GM23338 (cell line): ENCODE data around the gene MYBPC2. TPM values are rescaled to one million over a fixed set of nuclear protein-coding genes. Genes with fewer than 3 reads are reported as not detected.

Experiments
- ATAC-seq: fragments of 200-7000 bp; cut with Tn5 transposase; 3 replicates; pipeline ENCODE4 v1.9.1; 2020
- DNase-seq: peaks from one replicate; pipeline ENCODE4 v3.0.0-alpha.2; 2015; ENCODE audit warnings: low spot score
- H2AFZ ChIP-seq: fragments of 200-600 bp; sonication (generic); 2 replicates; pipeline ENCODE4 v1.8.0; 2016; ENCODE audit warnings: antibody characterized with exemption, mild to moderate bottlenecking, moderate library complexity
- H3F3A ChIP-seq: fragments of 200-600 bp; sonication (generic); replicated peaks from 2 replicates; pipeline ENCODE4 v1.8.0; 2017; ENCODE audit warnings: antibody characterized with exemption, mixed run types, low read depth
- H3K27ac ChIP-seq: fragments of 200-600 bp; sonication (generic); 2 replicates; pipeline ENCODE4 v1.6.1; 2016; ENCODE audit warnings: low read depth
- H3K27me3 ChIP-seq: fragments of 200-600 bp; sonication (generic); 2 replicates; pipeline ENCODE4 v1.8.0; 2016; ENCODE audit warnings: mild to moderate bottlenecking, mixed run types, moderate library complexity; ENCODE audit not compliant: insufficient read depth
- H3K36me3 ChIP-seq: fragments of 200-600 bp; sonication (generic); 2 replicates; pipeline ENCODE4 v1.8.0; 2016; ENCODE audit warnings: mild to moderate bottlenecking; ENCODE audit not compliant: insufficient read depth
- H3K4me1 ChIP-seq: fragments of 200-600 bp; sonication (generic); 2 replicates; pipeline ENCODE4 v1.8.0; 2016; ENCODE audit warnings: mild to moderate bottlenecking, moderate library complexity; ENCODE audit not compliant: insufficient read depth
- H3K4me2 ChIP-seq: fragments of 200-600 bp; sonication (generic); 2 replicates; pipeline ENCODE4 v1.7.1; 2017; ENCODE audit warnings: mixed run types
- H3K4me3 ChIP-seq: fragments of 200-600 bp; sonication (generic); 2 replicates; pipeline ENCODE4 v1.6.1; 2016; ENCODE audit warnings: mixed run types
- H3K79me2 ChIP-seq: fragments of 200-600 bp; sonication (generic); replicated peaks from 2 replicates; pipeline ENCODE4 v1.8.0; 2017; ENCODE audit warnings: mild to moderate bottlenecking; ENCODE audit not compliant: insufficient read depth
- H3K9me2 ChIP-seq: fragments of 200-600 bp; sonication (generic); 2 replicates; pipeline ENCODE4 v1.8.0; 2017; ENCODE audit not compliant: insufficient read depth
- H4K20me1 ChIP-seq: fragments of 200-600 bp; sonication (generic); replicated peaks from 2 replicates; pipeline ENCODE4 v1.8.0; 2017; ENCODE audit warnings: mild to moderate bottlenecking; ENCODE audit not compliant: insufficient read depth
- H3K27ac Mint-ChIP-seq: 2 replicates; pipeline ENCODE4 v1.8.0; 2020; ENCODE audit warnings: inconsistent platforms, mild to moderate bottlenecking, moderate library complexity, mixed read lengths
- H3K27me3 Mint-ChIP-seq: 3 replicates; pipeline ENCODE4 v1.8.0; 2022; ENCODE audit warnings: low read depth, mild to moderate bottlenecking, moderate library complexity, mixed read lengths, inconsistent platforms; ENCODE audit not compliant: insufficient read depth, poor library complexity
- H3K36me3 Mint-ChIP-seq: 3 replicates; pipeline ENCODE4 v1.8.0; 2021; ENCODE audit warnings: low read depth, mild to moderate bottlenecking, inconsistent platforms, moderate library complexity, mixed read lengths
- H3K4me1 Mint-ChIP-seq: 3 replicates; pipeline ENCODE4 v1.8.0; 2020; ENCODE audit warnings: mild to moderate bottlenecking, inconsistent platforms, mixed read lengths
- H3K4me3 Mint-ChIP-seq: 3 replicates; pipeline ENCODE4 v1.8.0; 2021; ENCODE audit warnings: moderate library complexity, mild to moderate bottlenecking, inconsistent platforms, mixed read lengths
- H3K9me3 Mint-ChIP-seq: 3 replicates; pipeline ENCODE4 v1.8.0; 2020; ENCODE audit warnings: moderate library complexity, mild to moderate bottlenecking, inconsistent platforms, mixed read lengths
- CREB1 ChIP-seq: fragments of 250-450 bp; sonication (Bioruptor Pico); IDR thresholded peaks from 2 replicates; pipeline ENCODE4 v1.5.0; 2020; ENCODE audit warnings: low read depth, mild to moderate bottlenecking, moderate library complexity
- EZH2 ChIP-seq: fragments of 200-600 bp; sonication (generic); IDR thresholded peaks from one replicate; pipeline ENCODE4 v1.8.0; 2017; ENCODE audit warnings: antibody characterized with exemption, mild to moderate bottlenecking, low read depth; ENCODE audit not compliant: unreplicated experiment
- EZH2phosphoT487 ChIP-seq: fragments of 200-600 bp; sonication (generic); IDR thresholded peaks from one replicate; pipeline ENCODE4 v1.8.1; 2018; ENCODE audit warnings: antibody characterized with exemption; ENCODE audit not compliant: unreplicated experiment
- JUNB ChIP-seq: IDR thresholded peaks from one replicate; pipeline ENCODE4 v1.6.1; 2016; ENCODE audit warnings: antibody characterized with exemption; ENCODE audit not compliant: unreplicated experiment
- NANOG ChIP-seq: IDR thresholded peaks from 2 replicates; pipeline ENCODE4 v1.6.1; 2016; ENCODE audit warnings: antibody characterized with exemption, borderline replicate concordance
- POLR2AphosphoS5 ChIP-seq: IDR thresholded peaks from 2 replicates; pipeline ENCODE4 v1.6.1; 2016; ENCODE audit warnings: antibody characterized with exemption, low read depth
- REST ChIP-seq: IDR thresholded peaks from one replicate; pipeline ENCODE4 v1.6.1; 2018; ENCODE audit warnings: antibody characterized with exemption; ENCODE audit not compliant: unreplicated experiment
- STAT1 ChIP-seq: IDR thresholded peaks from one replicate; pipeline ENCODE4 v1.6.1; 2016; ENCODE audit warnings: antibody characterized with exemption; ENCODE audit not compliant: unreplicated experiment
- ZNF114 ChIP-seq: fragments of 250-450 bp; sonication (Bioruptor Pico); IDR thresholded peaks from 2 replicates; pipeline ENCODE4 v1.5.0; 2020; ENCODE audit warnings: mild to moderate bottlenecking, moderate library complexity
- ZNF331 ChIP-seq: fragments of 250-450 bp; sonication (Bioruptor Pico); IDR thresholded peaks from 2 replicates; pipeline ENCODE4 v1.5.0; 2020; ENCODE audit warnings: low read depth, mild to moderate bottlenecking, moderate library complexity
- ZNF462 ChIP-seq: fragments of 250-450 bp; sonication (Bioruptor Pico); IDR thresholded peaks from 2 replicates; pipeline ENCODE4 v1.5.0; 2020; ENCODE audit warnings: mild to moderate bottlenecking, moderate library complexity
- polyA plus RNA-seq: library from polyadenylated mRNA; unstranded; fragments of >200 nt; fragmentation: Nextera tagmentation; extraction: Ambion mirVana; gene quantifications from 2 replicates; pipeline ENCODE4 v1.2.1, GENCODE V29; 2016
- total RNA-seq: library from RNA; depleted of rRNA; stranded (reverse); fragments of >200 nt; shearing (Covaris generic); gene quantifications from 2 replicates; pipeline ENCODE4 v1.2.3, GENCODE V29; 2014
- TF ChIP-seq, protein P1 (sequence below), 2 experiments: fragments of 200-600 bp in 1 of 2; sonication (generic) in 1 of 2; conservative IDR thresholded peaks; 2 replicates each; pipeline versions ENCODE4 v1.5.1 to v1.6.1; 2016 to 2017; ENCODE audit warnings: antibody characterized with exemption in 2 of 2, low read depth in 2 of 2, mild to moderate bottlenecking in 2 of 2, moderate library complexity in 1 of 2

Gene MYBPC2
- total and polyA plus RNA-seq, 2 experiments from 2014 or later: 4.2 to 5.9 TPM

DNA sequence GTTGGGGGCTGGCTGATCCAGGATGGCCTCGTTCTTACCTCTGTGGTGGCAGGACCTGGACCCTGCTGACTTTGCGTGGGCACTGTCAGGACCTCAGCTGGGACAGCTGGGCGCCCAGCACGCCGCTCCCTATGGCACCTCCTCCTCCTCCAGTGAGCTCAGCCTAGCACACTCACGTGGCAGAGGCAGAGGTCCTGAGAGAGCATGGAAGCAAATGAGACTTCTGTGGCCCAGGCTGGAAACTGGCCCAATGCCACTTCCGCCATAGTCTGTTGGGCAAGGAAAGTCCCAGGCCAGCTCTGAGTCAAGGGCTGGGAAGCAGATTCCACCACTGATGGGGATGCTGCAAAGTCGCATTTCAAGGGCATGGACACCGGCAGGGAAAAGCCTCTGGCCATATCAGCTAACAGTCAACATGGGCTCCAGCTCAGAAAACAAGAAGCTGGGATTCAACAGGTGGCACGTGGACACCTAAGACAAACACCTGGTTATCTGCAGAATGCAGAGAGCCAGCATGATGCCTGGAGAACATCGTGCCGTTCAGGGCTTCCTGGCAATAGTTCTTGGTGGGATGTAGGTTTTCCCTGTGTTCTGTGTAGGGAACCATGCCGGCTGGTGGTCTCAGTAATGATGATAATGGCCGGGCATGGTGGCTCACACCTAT, 16.7 kb downstream of the MYBPC2 start:
- peaks cover 2% of the 10 kb centered on the region for H3K27me3 Mint-ChIP-seq
- H3K9me3 Mint-ChIP-seq: peaks cover 95% of the 10 kb centered on the region
- no peaks in the 10 kb centered on the region for H3K4me1 Mint-ChIP-seq
- TF ChIP-seq REST: no peak
- TF ChIP-seq NANOG: no peak
- TF ChIP-seq EZH2: no peak
- no peak for TF ChIP-seq JUNB
- TF ChIP-seq POLR2AphosphoS5: no peak
- TF ChIP-seq CREB1 (CRISPR knock-in tag): no peak
- no peak for TF ChIP-seq STAT1
- no peak for TF ChIP-seq ZNF331
- TF ChIP-seq ZNF114 (CRISPR knock-in tag): no peak
- TF ChIP-seq ZNF462: no peak
- TF ChIP-seq, protein P1, sequence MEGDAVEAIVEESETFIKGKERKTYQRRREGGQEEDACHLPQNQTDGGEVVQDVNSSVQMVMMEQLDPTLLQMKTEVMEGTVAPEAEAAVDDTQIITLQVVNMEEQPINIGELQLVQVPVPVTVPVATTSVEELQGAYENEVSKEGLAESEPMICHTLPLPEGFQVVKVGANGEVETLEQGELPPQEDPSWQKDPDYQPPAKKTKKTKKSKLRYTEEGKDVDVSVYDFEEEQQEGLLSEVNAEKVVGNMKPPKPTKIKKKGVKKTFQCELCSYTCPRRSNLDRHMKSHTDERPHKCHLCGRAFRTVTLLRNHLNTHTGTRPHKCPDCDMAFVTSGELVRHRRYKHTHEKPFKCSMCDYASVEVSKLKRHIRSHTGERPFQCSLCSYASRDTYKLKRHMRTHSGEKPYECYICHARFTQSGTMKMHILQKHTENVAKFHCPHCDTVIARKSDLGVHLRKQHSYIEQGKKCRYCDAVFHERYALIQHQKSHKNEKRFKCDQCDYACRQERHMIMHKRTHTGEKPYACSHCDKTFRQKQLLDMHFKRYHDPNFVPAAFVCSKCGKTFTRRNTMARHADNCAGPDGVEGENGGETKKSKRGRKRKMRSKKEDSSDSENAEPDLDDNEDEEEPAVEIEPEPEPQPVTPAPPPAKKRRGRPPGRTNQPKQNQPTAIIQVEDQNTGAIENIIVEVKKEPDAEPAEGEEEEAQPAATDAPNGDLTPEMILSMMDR (conservative IDR thresholded peaks at IDR 0.05; ENCODE audit: low read depth in 2 of 2): no peak
- no peak for TF ChIP-seq EZH2phosphoT487
- no peak overlapping the region for H3K27ac Mint-ChIP-seq
- H3K36me3 Mint-ChIP-seq: peaks cover 52% of the 10 kb centered on the region
- DNase-seq (no peak), ATAC-seq (no peak)
- H3K27ac ChIP-seq: no peak overlapping the region
- H4K20me1 ChIP-seq: no peaks in the 10 kb centered on the region
- H3K79me2 ChIP-seq: no peaks in the 10 kb centered on the region
- H3K4me3 ChIP-seq: no peak overlapping the region
- H3K27me3 ChIP-seq: no peaks in the 10 kb centered on the region
- H3K36me3 ChIP-seq: no peaks in the 10 kb centered on the region
- no peak overlapping the region for H3K4me2 ChIP-seq
- H2AFZ ChIP-seq: no peak overlapping the region
- H3K9me2 ChIP-seq: no peaks in the 10 kb centered on the region
- H3K4me3 Mint-ChIP-seq: no peak overlapping the region
- no peaks in the 10 kb centered on the region for H3F3A ChIP-seq
- peaks cover 6% of the 10 kb centered on the region; the same call in 1 of the 2 replicates for H3K4me1 ChIP-seq
